Hepatocyte (in vitro differentiated cells): ENCODE data around the gene SV2C. TPM values are rescaled to one million over a fixed set of nuclear protein-coding genes. Genes with fewer than 3 reads are reported as not detected.

Experiments
- DNase-seq: peaks from one replicate; pipeline ENCODE4 v3.0.0-alpha.2; 2016; ENCODE audit warnings: low spot score
- H2AFZ ChIP-seq: fragments of 200-600 bp; sonication (generic); 2 replicates; pipeline ENCODE4 v1.6.0; 2016; ENCODE audit warnings: antibody characterized with exemption, mild to moderate bottlenecking
- H3K27ac ChIP-seq: fragments of 200-600 bp; sonication (generic); 2 replicates; pipeline ENCODE4 v1.5.1; 2016; ENCODE audit warnings: mild to moderate bottlenecking
- H3K27me3 ChIP-seq: fragments of 200-600 bp; sonication (generic); 2 replicates; pipeline ENCODE4 v1.6.1; 2016
- H3K36me3 ChIP-seq: fragments of 200-600 bp; sonication (generic); replicated peaks from 2 replicates; pipeline ENCODE4 v1.5.1; 2016; ENCODE audit warnings: low read depth; ENCODE audit not compliant: insufficient read depth
- H3K4me1 ChIP-seq: fragments of 200-600 bp; sonication (generic); 2 replicates; pipeline ENCODE4 v1.5.1; 2016; ENCODE audit warnings: mild to moderate bottlenecking, moderate library complexity; ENCODE audit not compliant: insufficient read depth
- H3K4me2 ChIP-seq: fragments of 200-600 bp; sonication (generic); 2 replicates; pipeline ENCODE4 v1.6.0; 2016
- H3K4me3 ChIP-seq: fragments of 200-600 bp; sonication (generic); 2 replicates; pipeline ENCODE4 v1.5.1; 2016; ENCODE audit warnings: mild to moderate bottlenecking
- H3K79me2 ChIP-seq: fragments of 200-600 bp; sonication (generic); 2 replicates; pipeline ENCODE4 v1.6.0; 2017; ENCODE audit warnings: mild to moderate bottlenecking
- H3K9me2 ChIP-seq: fragments of 200-600 bp; sonication (generic); replicated peaks from 2 replicates; pipeline ENCODE4 v1.6.0; 2017; ENCODE audit warnings: mild to moderate bottlenecking; ENCODE audit not compliant: insufficient read depth
- H3K9me3 ChIP-seq: fragments of 200-600 bp; sonication (generic); 2 replicates; pipeline ENCODE4 v1.5.1; 2016; ENCODE audit warnings: low read depth, mild to moderate bottlenecking
- H4K20me1 ChIP-seq: fragments of 200-600 bp; sonication (generic); 2 replicates; pipeline ENCODE4 v1.6.0; 2016; ENCODE audit warnings: mild to moderate bottlenecking; ENCODE audit not compliant: insufficient read depth, poor library complexity, severe bottlenecking
- EZH2 ChIP-seq: fragments of 200-600 bp; sonication (generic); IDR thresholded peaks from 2 replicates; pipeline ENCODE4 v1.6.1; 2016; ENCODE audit warnings: antibody characterized with exemption, mild to moderate bottlenecking, borderline replicate concordance
- EZH2phosphoT487 ChIP-seq: fragments of 200-600 bp; sonication (generic); IDR thresholded peaks from one replicate; pipeline ENCODE4 v1.6.1; 2018; ENCODE audit warnings: antibody characterized with exemption, mild to moderate bottlenecking, low read depth, moderate library complexity; ENCODE audit not compliant: unreplicated experiment, severe bottlenecking
- WGBS: methylation state at CpG from one replicate; pipeline ENCODE4 v1.1.6; 2016; ENCODE audit warnings: low lambda C conversion rate; ENCODE audit errors: missing lambda C conversion rate; 5-methylcytosine and 5-hydroxymethylcytosine counted together
- polyA plus RNA-seq: library from polyadenylated mRNA; unstranded; fragments of >200 nt; fragmentation: Nextera tagmentation; extraction: Ambion mirVana; gene quantifications from 2 replicates; pipeline ENCODE4 v1.2.1, GENCODE V29; 2016
- total RNA-seq: library from RNA; depleted of rRNA; stranded (reverse); fragments of >200 nt; gene quantifications from 2 replicates; pipeline ENCODE4 v1.2.3, GENCODE V29; 2014
- TF ChIP-seq, protein P1 (sequence below): fragments of 200-600 bp; sonication (generic); IDR thresholded peaks from 2 replicates; pipeline ENCODE4 v1.5.1; 2016; ENCODE audit warnings: antibody characterized with exemption, mild to moderate bottlenecking; ENCODE audit not compliant: poor library complexity

The SV2C gene
- total and polyA plus RNA-seq, 2 experiments from 2014 or later: under 0.01 to 0.05 TPM

DNA sequence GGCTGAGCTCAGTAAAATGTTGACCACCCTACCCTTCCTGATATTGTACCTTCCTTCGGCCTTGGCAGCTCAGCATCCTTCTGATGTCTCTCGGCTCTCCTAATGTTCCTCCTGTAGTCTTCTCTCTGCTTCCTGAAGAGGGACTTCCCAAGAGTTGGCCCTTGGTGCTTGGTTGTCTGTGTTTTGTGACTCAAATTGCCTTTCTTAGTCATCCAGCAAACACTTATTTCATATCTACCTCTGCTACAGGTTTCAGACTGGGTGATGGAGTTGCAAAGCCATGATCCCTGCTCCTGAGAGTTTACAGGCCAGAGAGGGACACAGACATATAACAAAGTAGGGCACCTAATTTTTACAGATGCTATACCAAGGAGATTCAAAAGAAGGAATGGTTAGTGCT is 70.1 kb downstream of the SV2C start:
- no peak overlapping the region for H3K4me2 ChIP-seq
- H3K27ac ChIP-seq: no peak overlapping the region
- H3K4me3 ChIP-seq: no peak overlapping the region
- 95% methylated on average over 2 of the region's 2 CpGs for WGBS
- DNase-seq: no peak
- no peaks in the 10 kb centered on the region for H4K20me1 ChIP-seq
- no peaks in the 10 kb centered on the region for H3K27me3 ChIP-seq
- H3K79me2 ChIP-seq: no peaks in the 10 kb centered on the region
- no peak for TF ChIP-seq EZH2
- TF ChIP-seq, protein P1, sequence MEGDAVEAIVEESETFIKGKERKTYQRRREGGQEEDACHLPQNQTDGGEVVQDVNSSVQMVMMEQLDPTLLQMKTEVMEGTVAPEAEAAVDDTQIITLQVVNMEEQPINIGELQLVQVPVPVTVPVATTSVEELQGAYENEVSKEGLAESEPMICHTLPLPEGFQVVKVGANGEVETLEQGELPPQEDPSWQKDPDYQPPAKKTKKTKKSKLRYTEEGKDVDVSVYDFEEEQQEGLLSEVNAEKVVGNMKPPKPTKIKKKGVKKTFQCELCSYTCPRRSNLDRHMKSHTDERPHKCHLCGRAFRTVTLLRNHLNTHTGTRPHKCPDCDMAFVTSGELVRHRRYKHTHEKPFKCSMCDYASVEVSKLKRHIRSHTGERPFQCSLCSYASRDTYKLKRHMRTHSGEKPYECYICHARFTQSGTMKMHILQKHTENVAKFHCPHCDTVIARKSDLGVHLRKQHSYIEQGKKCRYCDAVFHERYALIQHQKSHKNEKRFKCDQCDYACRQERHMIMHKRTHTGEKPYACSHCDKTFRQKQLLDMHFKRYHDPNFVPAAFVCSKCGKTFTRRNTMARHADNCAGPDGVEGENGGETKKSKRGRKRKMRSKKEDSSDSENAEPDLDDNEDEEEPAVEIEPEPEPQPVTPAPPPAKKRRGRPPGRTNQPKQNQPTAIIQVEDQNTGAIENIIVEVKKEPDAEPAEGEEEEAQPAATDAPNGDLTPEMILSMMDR: no peak
- no peak overlapping the region for H2AFZ ChIP-seq
- H3K4me1 ChIP-seq: no peaks in the 10 kb centered on the region
- H3K36me3 ChIP-seq: no peaks in the 10 kb centered on the region
- no peaks in the 10 kb centered on the region for H3K9me3 ChIP-seq
- no peaks in the 10 kb centered on the region for H3K9me2 ChIP-seq

DNA sequence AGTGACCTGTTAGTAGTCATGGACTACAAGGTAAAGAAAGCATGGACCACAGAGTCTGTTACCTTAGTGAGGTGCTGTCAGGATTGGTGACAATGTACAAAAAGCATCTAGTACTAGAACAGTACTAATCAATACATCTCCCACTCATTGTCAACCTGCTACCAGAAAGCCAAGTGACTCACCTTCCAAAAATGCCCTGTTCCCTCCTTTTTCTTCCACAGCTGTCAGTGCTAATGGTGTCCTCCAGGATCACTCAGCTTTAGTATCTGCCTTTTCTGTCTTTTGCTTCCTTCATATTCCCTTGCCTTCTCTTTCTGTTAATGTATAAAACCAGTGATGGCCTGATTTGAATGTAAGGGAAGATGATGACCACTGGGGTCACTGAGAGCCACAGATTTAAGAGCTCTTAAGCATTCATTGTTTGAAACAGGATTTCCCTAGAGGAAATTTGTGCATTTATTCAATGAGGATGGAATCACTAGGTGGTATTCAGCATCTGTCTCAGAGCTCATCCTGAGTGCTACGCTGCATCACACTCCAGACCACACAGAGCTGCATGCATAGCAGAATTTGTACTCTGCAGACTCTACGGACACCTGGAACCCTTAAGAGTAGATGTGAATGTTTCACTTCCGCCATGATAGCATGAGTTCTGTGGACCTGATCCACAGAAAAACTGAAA is 71.0 kb downstream of the SV2C start:
- H3K27me3 ChIP-seq: no peaks in the 10 kb centered on the region
- H4K20me1 ChIP-seq: no peaks in the 10 kb centered on the region
- no peaks in the 10 kb centered on the region for H3K9me3 ChIP-seq
- H3K4me1 ChIP-seq: no peaks in the 10 kb centered on the region
- H3K4me2 ChIP-seq: no peak overlapping the region
- H3K79me2 ChIP-seq: no peaks in the 10 kb centered on the region
- H3K9me2 ChIP-seq: no peaks in the 10 kb centered on the region
- no peak for DNase-seq
- TF ChIP-seq EZH2phosphoT487 (no peak), EZH2 (no peak)
- TF ChIP-seq, protein P1: no peak
- H3K4me3 ChIP-seq: no peak overlapping the region
- no peak overlapping the region for H2AFZ ChIP-seq
- no peaks in the 10 kb centered on the region for H3K36me3 ChIP-seq
- H3K27ac ChIP-seq: no peak overlapping the region
- 95% methylated on average over 3 of the region's 3 CpGs for WGBS

DNA sequence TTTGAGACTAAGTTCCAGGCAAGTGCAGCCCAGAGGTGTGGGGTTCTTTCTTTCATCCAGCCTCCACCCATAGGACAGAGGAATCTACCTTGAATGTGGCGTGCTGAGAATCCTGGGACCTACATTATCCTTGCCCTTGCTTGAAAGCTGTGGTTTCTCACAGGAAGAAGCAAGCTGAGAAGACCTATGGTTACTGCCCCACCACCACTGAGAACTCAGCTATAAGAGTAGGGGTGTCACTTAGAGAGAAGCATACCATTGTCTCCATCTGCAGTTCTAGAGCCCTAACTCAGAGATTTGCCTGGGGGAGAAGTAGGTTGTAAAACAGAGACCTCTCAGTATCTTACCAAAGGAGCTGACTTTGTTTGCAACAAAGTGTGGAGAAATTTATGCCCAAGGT is 72.4 kb downstream of the SV2C start:
- Histone ChIP-seq H3K27me3 (no peaks in the 10 kb centered on the region), H3K4me2 (no peak overlapping the region), H3K27ac (no peak overlapping the region), H3K79me2 (no peaks in the 10 kb centered on the region), H3K4me1 (no peaks in the 10 kb centered on the region), H2AFZ (no peak overlapping the region), H3K4me3 (no peak overlapping the region), H3K36me3 (no peaks in the 10 kb centered on the region), H4K20me1 (no peaks in the 10 kb centered on the region), H3K9me2 (no peaks in the 10 kb centered on the region), H3K9me3 (no peaks in the 10 kb centered on the region)
- 90% methylated on average over 1 of the region's 1 CpG for WGBS
- no peak for DNase-seq
- TF ChIP-seq, protein P1: no peak
- TF ChIP-seq EZH2 (no peak), EZH2phosphoT487 (no peak)
